Occipital lobe (tissue), 2 donors: ENCODE data around the gene CCL15. TPM values are rescaled to one million over a fixed set of nuclear protein-coding genes. Genes with fewer than 3 reads are reported as not detected.
"Not testable (repeated sequence)": the region's sequence is repeated elsewhere in the genome, so short reads cannot be mapped to it uniquely, and the experiment has no call there.

ENCODE experiments used
- DNase-seq: peaks from one replicate; lab custom pipeline; 2025; lab: John Stamatoyannopoulos, UW
- total RNA-seq: library from RNA; depleted of rRNA; stranded (reverse); fragments of >200 nt; gene quantifications from one replicate; pipeline ENCODE4 v1.2.3, GENCODE V29; 2014

Gene CCL15
- total RNA-seq: not detected

DNA sequence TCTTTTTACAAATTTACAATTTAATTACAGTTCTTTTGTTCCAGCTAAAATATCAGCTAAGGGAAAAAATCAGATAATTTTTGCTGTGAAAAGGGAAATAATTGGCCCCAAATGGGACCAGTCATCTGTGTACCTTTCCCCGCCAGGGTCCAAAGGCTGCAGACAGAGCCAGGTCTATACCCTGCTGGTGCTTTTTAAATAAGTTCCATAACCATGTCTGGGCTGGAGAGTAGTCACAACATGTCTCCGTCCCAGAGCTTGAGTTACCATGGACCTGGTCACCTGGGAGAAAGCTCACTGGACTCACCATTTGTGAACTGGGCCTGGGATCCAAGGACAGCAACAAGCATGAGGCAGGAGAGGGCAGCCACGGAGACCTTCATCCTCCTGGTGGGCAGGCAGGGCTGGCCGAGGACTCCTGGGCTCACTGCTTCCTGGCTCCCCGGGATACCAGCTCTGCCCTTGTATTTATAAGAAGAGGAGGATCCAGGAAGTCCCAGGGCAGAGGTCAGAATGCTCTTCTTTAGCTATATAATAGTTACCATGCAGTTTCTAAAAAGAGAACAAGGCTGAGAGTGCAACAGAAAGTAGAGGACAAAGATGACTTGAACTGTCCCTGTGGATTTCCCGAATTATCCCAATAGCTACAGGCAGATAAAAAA, at the start of gene CCL15:
TSS of gene CCL15 (minus strand) at position 444 of the 662 bp plus-strand sequence. CDS start at position 383, 61 bp downstream.
- no peak for DNase-seq

- no peak for DNase-seq
These were observed 48.3 kb upstream of the CCL15 start for GRCh38 chr17:36049643-36050042.

DNA sequence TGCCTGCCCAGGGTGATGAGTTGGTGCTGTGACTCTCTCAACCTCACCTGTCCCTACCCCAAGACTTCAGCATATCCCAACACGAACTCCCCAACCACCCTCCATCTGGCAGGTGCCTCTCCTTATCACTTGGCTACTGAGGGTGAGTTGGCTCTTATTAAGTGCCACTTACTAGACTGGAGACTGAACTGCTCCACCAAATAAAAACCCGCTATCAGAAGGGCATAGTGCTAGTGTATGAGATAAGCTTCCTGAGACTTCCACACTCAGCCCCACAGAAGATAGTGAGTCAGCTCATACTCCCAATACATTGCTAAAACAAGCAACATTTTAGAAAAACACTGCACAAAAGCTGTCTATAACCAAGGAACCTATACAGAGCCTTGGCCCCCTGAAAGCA, 46.7 kb upstream of the CCL15 start:
- DNase-seq: no peak

- DNase-seq: no peak
These were observed 34.9 kb upstream of the CCL15 start for GRCh38 chr17:36036235-36036634.

- DNase-seq: no peak
These were observed 32.8 kb upstream of the CCL15 start for GRCh38 chr17:36034127-36034526.

GRCh38 chr17:36030956-36031355, 29.6 kb upstream of the CCL15 start:
- DNase-seq: no peak

- no peak for DNase-seq
These were observed 26.4 kb upstream of the CCL15 start for GRCh38 chr17:36027761-36028160.

DNA sequence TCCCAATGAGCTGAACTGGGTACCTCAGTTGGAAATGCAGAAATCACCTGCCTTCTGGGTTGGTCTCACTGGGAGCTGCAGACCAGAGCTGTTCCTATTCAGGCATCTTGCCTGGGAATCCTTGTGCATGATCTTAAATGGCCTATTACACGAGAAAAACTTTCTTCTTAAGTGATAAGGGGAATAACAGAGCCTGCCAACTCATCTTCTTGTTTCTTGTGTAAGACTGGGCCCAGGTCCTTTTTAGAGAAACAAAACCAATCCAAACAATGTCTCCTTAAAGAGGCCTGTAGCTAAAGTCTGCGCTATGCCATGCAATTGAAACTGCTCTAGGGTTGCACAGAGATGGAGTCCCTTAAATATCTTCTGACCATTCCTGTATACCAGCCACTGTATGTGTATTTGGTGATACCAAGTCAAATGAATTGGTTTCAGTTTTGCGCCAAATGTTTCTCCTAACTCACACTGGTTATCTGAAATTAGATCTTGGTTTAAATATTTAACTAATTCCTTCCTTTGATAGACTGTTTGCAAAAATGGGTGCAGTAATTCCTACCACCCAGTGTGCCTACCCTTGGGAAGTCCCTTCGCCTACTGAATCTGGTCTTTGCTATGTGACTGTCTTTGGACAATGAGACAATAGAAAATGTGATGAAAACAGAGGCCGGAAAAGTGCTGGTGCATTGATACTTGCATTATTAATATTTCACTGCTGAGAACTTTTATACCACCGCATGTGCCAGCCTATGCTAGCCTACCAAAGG, 22.9 kb upstream of the CCL15 start:
- no peak for DNase-seq

GRCh38 chr17:36019423-36019822, 18.1 kb upstream of the CCL15 start:
- DNase-seq: no peak

- DNase-seq: no peak
These were observed 16.4 kb upstream of the CCL15 start, which contains the start of gene CCL23 for GRCh38 chr17:36017799-36018198. Gene CCL23, minus strand, starts transcription at chr17:36017972. Its CDS starts 75 bp downstream, at chr17:36017897.

- no peak for DNase-seq
These were observed 15.2 kb upstream of the CCL15 start for GRCh38 chr17:36016555-36016954.

DNA sequence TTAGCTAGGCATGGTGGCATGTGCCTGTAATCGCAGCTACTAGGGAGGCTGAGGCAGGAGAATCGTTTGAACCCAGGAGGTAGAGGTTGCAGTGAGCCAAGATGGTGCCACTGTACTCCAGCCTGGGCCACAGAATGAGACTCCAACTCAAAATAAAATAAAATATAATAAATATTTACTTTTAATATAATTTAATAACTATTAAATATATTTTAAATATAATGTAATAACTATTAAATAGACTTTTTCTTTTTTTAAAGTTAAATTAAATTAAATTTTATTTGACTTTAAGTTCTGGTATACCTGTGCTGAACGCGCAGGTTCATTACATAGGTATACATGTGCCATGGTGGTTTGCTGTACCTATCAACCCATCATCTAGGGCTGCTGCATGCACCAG, 14.5 kb upstream of the CCL15 start:
- not testable (repeated sequence) for DNase-seq

- no peak for DNase-seq
These were observed 13.6 kb upstream of the CCL15 start for GRCh38 chr17:36014946-36015345.

GRCh38 chr17:36011201-36011600, 9.8 kb upstream of the CCL15 start:
- DNase-seq: no peak

DNA sequence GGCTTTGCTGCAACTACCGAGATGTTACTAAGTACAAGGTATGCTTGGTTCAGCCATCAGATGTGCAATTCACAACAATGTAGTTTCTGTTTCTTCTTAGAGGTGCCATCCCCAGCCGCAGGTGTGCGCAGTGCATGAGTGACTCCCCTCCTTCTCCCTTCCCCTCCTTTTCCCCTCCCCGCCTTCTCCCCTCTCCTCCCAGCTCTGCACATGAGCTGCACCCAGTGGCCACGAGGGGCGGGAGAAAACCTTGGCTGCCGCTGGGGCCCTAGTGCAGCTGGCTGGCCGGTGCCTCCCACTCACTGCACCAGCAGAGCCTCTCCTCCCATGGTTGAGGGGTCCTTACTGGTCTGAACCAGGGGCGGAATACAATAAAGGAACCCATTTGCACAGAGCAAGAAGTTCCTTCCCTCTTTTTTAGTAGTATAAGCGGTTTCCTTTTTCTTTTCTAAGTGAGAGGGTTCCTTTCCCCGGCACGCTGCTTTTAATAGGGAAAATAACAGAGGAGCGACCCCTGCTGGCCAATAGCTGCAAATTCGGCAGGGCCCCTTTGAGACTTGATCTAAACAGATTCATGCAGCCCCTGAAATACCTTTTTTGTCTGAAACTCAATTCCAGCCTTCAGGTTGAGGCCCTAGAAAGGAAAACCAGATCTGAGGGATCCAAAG, 7.8 kb upstream of the CCL15 start:
- no peak for DNase-seq

DNA sequence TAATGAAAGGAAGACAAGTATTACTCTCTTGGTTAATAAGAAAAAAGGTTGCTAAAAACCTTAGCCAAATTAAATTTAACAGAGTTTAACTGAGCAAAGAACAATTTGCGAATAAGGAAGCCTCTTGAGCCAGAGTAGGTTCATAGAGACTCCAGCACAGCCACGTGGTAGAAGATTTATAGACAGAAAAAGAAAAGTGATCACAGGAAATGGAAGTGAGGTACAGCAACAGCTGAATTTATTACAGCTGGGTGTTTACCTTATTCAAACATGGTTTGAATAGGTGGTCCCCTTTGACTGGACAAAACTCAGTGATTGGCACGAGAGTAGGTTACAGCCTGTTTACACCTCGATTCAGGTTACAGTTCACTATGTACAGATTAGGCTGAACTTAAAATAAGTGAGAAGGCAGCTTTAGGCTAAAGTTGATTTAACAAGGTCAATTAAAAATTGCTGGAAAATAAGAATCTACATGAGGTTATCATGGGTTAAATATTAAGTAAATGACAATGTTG, 3.3 kb upstream of the CCL15 start:
- DNase-seq: no peak

GRCh38 chr17:36002631-36003030, 1.3 kb upstream of the CCL15 start:
- DNase-seq: no peak

GRCh38 chr17:36001862-36002603, 680 bp upstream of the CCL15 start:
- DNase-seq: no peak

- DNase-seq: no peak
These were observed 632 bp downstream of the CCL15 start for GRCh38 chr17:36000732-36001109.

- no peak for DNase-seq
These were observed 2.6 kb downstream of the CCL15 start for GRCh38 chr17:35998756-35999155.

DNA sequence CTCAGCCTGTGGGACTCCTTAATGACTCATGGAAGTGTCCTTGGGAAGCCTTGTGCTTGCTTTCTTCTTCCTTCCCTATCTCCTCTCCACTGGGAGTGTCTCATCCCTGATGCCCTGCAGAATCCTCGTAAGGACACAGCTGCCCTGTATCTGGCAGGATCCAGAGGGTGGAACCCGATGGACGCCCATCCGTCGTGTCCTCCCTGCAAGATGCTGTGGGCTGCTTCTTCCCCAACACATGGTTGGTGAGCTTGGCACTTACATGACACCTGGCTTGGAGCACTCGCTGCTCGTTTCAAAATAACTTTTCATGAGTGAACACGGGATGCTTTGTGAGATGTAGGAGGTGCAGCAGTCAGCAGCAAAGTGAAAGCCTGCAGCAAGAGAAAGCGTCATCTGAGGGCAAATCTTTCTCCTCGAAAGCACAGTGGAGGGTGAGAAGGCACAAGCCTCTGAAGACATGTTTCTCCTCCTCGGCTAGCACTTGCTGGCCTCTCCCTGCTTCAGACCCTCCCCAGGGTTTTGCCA, 3.3 kb downstream of the CCL15 start:
- no peak for DNase-seq
